Mesenchymal stem cell (in vitro differentiated cells and primary cell): ENCODE results near the gene SLC4A5.

ENCODE experiments used
- DNase-seq: peaks from one replicate; pipeline ENCODE4 v3.0.0-alpha.2; 2013
- H2AFZ ChIP-seq: one replicate; pipeline ENCODE4 v1.6.1; 2013; ENCODE audit warnings: low read depth, mild to moderate bottlenecking, control low read depth, inconsistent platforms, low read length, moderate library complexity
- H2AK5ac ChIP-seq: 2 replicates; pipeline ENCODE4 v1.6.1; 2013; ENCODE audit warnings: low read length, moderate library complexity, mild to moderate bottlenecking, inconsistent platforms; ENCODE audit not compliant: severe bottlenecking
- H2BK120ac ChIP-seq: one replicate; pipeline ENCODE4 v1.6.1; 2013; ENCODE audit warnings: low read depth, mild to moderate bottlenecking, inconsistent platforms, low read length, moderate library complexity
- H2BK12ac ChIP-seq, 2 experiments: one replicate each; pipeline ENCODE4 v1.6.1; 2013; ENCODE audit warnings: inconsistent platforms in 2 of 2, low read length in 2 of 2, mild to moderate bottlenecking in 2 of 2, moderate library complexity in 2 of 2, control low read depth in 1 of 2
- H2BK15ac ChIP-seq: one replicate; pipeline ENCODE4 v1.6.1; 2013; ENCODE audit warnings: mild to moderate bottlenecking, low read depth, inconsistent platforms; ENCODE audit not compliant: poor library complexity, severe bottlenecking
- H2BK5ac ChIP-seq: 2 replicates; pipeline ENCODE4 v1.6.1; 2013; ENCODE audit warnings: low read depth, mild to moderate bottlenecking, low read length, control low read depth, inconsistent platforms; ENCODE audit not compliant: poor library complexity, severe bottlenecking
- H3K14ac ChIP-seq, 2 experiments: one replicate each; pipeline ENCODE4 v1.6.1; 2013; ENCODE audit warnings: inconsistent platforms in 2 of 2, low read length in 2 of 2, control low read depth in 1 of 2, mild to moderate bottlenecking in 1 of 2, moderate library complexity in 1 of 2
- H3K18ac ChIP-seq, 2 experiments: one replicate each; pipeline ENCODE4 v1.6.1; 2013; ENCODE audit warnings: inconsistent platforms in 2 of 2, low read length in 2 of 2, control low read depth in 1 of 2, low read depth in 1 of 2, mild to moderate bottlenecking in 1 of 2
- H3K23ac ChIP-seq, 2 experiments: one replicate each; pipeline ENCODE4 v1.6.1; 2013; ENCODE audit warnings: inconsistent platforms in 2 of 2, low read length in 2 of 2, mild to moderate bottlenecking in 2 of 2, moderate library complexity in 2 of 2, control low read depth in 1 of 2
- H3K27ac ChIP-seq: 2 replicates; pipeline ENCODE4 v1.5.1; 2013; ENCODE audit warnings: mild to moderate bottlenecking, moderate library complexity, low read length, control low read depth, inconsistent platforms; ENCODE audit not compliant: poor library complexity, severe bottlenecking
- H3K27me3 ChIP-seq, 2 experiments: 2 replicates each; pipeline versions ENCODE4 v1.6.1 to v1.7.0; 2013; ENCODE audit warnings: low read length in 2 of 2, mild to moderate bottlenecking in 2 of 2, moderate library complexity in 2 of 2, control low read depth in 1 of 2, inconsistent platforms in 1 of 2; ENCODE audit not compliant: control insufficient read depth in 1 of 2, insufficient read depth in 1 of 2
- H3K36me3 ChIP-seq, 2 experiments: 2 replicates each; pipeline versions ENCODE4 v1.6.1 to v1.7.0; 2013; ENCODE audit warnings: low read length in 2 of 2, control low read depth in 1 of 2, inconsistent platforms in 1 of 2, low read depth in 1 of 2, mild to moderate bottlenecking in 1 of 2; ENCODE audit not compliant: insufficient read depth in 2 of 2, control insufficient read depth in 1 of 2
- H3K4ac ChIP-seq, 2 experiments: one replicate each; pipeline ENCODE4 v1.6.1; 2013; ENCODE audit warnings: inconsistent platforms in 2 of 2, low read length in 2 of 2, mild to moderate bottlenecking in 2 of 2, moderate library complexity in 2 of 2, control low read depth in 1 of 2, low read depth in 1 of 2
- H3K4me1 ChIP-seq: 2 replicates; pipeline ENCODE4 v1.6.1; 2013; ENCODE audit warnings: low read depth, low read length, control low read depth; ENCODE audit not compliant: control insufficient read depth, insufficient read depth
- H3K4me2 ChIP-seq: 2 replicates; pipeline ENCODE4 v1.6.1; 2013; ENCODE audit warnings: low read length, mild to moderate bottlenecking, inconsistent platforms; ENCODE audit not compliant: poor library complexity, severe bottlenecking
- H3K4me3 ChIP-seq, 2 experiments: 2 replicates each; pipeline versions ENCODE4 v1.5.1 to v1.7.0; 2013; ENCODE audit warnings: low read length in 2 of 2, mild to moderate bottlenecking in 2 of 2, control low read depth in 1 of 2, low read depth in 1 of 2; ENCODE audit not compliant: insufficient read depth in 1 of 2
- H3K79me1 ChIP-seq: replicated peaks from 2 replicates; pipeline ENCODE4 v1.6.1; 2013; ENCODE audit warnings: mild to moderate bottlenecking, control low read depth, low read length, inconsistent platforms; ENCODE audit not compliant: poor library complexity, severe bottlenecking
- H3K9ac ChIP-seq: 2 replicates; pipeline ENCODE4 v1.7.0; 2013; ENCODE audit warnings: mild to moderate bottlenecking, low read length, moderate library complexity
- H3K9me3 ChIP-seq: 2 replicates; pipeline ENCODE4 v1.7.0; 2013; ENCODE audit warnings: mild to moderate bottlenecking, low read length; ENCODE audit not compliant: control insufficient read depth
- H4K8ac ChIP-seq: one replicate; pipeline ENCODE4 v1.6.1; 2013; ENCODE audit warnings: inconsistent platforms, mild to moderate bottlenecking, low read length, moderate library complexity
- H4K91ac ChIP-seq: one replicate; pipeline ENCODE4 v1.6.1; 2013; ENCODE audit warnings: mild to moderate bottlenecking, low read length, inconsistent platforms
- WGBS: methylation state at CpG from one replicate; pipeline ENCODE4 v1.1.7; 2013; ENCODE audit warnings: mixed read lengths; 5-methylcytosine and 5-hydroxymethylcytosine counted together

Gene SLC4A5

DNA sequence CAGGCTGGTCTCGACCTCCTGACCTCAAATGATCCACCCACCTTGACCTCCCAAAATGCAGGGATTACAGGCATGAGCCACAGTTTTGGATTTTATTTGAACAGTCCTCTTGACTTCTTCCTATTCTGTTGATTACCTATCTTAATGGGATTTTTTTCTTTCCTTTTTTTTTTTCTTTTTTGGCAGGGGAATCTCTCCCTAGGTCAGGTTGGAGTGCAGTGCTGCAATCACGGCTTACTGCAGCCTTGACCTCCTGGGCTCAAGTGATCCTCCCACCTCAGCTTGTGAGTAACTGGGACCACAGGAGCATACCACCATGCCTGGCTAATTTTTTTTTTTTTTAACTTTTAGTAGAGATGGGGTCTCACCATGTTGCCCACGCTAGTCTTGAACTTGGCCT is 142.0 kb downstream of the SLC4A5 start:
- H3K4me3 ChIP-seq = peak overlapping the region in 1 of 2 experiments; percentile 18
- no peak overlapping the region for H2AFZ ChIP-seq
- H3K4me2 ChIP-seq = no peak overlapping the region
- no peak overlapping the region for H3K27ac ChIP-seq
- no peaks in the 10 kb centered on the region for H3K9me3 ChIP-seq
- no peak overlapping the region for H3K23ac ChIP-seq
- H3K4ac ChIP-seq = no peak overlapping the region
- H2BK15ac ChIP-seq = no peak overlapping the region
- H3K36me3 ChIP-seq = peaks cover 6 to 13% of the 10 kb centered on the region in 2 experiments
- no peak overlapping the region for H3K9ac ChIP-seq
- H3K18ac ChIP-seq = no peak overlapping the region
- H2BK12ac ChIP-seq = no peak overlapping the region
- no peak overlapping the region for H3K14ac ChIP-seq
- H2BK5ac ChIP-seq = no peak overlapping the region
- H3K4me1 ChIP-seq = peaks cover 5% of the 10 kb centered on the region
- no peak overlapping the region for H2BK120ac ChIP-seq
- no peak overlapping the region for H4K91ac ChIP-seq
- H3K79me1 ChIP-seq = no peaks in the 10 kb centered on the region
- H4K8ac ChIP-seq = no peak overlapping the region
- no peaks in the 10 kb centered on the region for H3K27me3 ChIP-seq
- no peak overlapping the region for H2AK5ac ChIP-seq
- no peak for DNase-seq
- WGBS = 100% methylated on average over 1 of the region's 3 CpGs

DNA sequence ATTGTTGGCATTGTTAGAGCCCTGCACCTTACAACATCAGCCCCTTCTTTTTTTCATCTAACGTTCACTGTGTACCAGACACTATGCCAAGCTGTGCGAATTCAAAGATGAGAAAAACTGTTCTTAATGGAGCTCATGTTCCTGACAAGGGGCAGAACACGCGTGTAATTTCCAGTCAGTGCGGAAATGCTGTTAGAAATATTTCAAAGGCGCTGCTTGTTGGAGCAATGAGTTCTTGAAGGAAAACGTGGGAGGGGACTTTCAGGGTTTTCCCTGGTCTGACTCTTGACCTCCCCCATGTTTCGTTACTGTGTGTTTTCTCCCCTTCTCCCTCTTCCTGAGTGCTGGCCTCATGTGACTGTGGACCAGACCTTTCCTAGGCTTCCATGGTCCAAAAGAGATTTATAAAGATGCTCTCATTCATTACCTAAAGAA is 143.3 kb downstream of the SLC4A5 start:
- no peak overlapping the region for H4K91ac ChIP-seq
- H3K18ac ChIP-seq = no peak overlapping the region
- WGBS = 2% methylated on average over 8 of the region's 8 CpGs
- peak; percentile 64 for DNase-seq
- H3K27me3 ChIP-seq = no peaks in the 10 kb centered on the region
- H3K4me1 ChIP-seq = peaks cover 5% of the 10 kb centered on the region
- H3K4ac ChIP-seq = no peak overlapping the region
- no peak overlapping the region for H2BK5ac ChIP-seq
- no peak overlapping the region for H3K14ac ChIP-seq
- H2AK5ac ChIP-seq = no peak overlapping the region
- peak overlapping the region in 1 of 2 experiments; percentile 82 for H3K4me3 ChIP-seq
- H3K79me1 ChIP-seq = no peaks in the 10 kb centered on the region
- H3K9ac ChIP-seq = peak overlapping the region; percentile 93
- peak overlapping the region; percentile 84 for H3K4me2 ChIP-seq
- H3K23ac ChIP-seq = no peak overlapping the region
- H3K9me3 ChIP-seq = no peaks in the 10 kb centered on the region
- H2BK15ac ChIP-seq = no peak overlapping the region
- no peak overlapping the region for H4K8ac ChIP-seq
- H3K36me3 ChIP-seq = peaks cover 6 to 9% of the 10 kb centered on the region in 2 experiments
- H2BK120ac ChIP-seq = no peak overlapping the region
- H3K27ac ChIP-seq = no peak overlapping the region
- H2BK12ac ChIP-seq = no peak overlapping the region
- no peak overlapping the region for H2AFZ ChIP-seq

DNA sequence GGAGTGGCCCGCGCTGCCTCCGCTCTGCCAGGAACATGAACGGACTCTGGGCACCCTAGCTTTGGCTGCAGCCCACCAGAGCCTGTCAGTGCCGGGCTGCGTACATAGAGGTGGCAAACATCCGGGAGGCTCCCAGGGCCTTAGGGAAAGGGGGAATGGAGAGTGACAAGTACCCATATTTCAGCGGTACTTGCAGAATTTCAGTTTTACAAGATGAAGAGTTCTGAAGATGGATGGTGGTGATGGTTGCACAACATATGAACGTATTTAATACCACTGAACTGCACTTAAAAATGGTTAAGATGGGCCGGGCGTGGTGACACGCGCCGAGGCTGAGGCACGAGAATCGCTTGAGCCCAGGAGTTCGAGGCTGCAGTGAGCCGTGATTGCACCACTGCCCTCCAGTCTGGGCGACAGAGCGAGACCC is 143.9 kb downstream of the SLC4A5 start:
- Histone ChIP-seq H3K9ac (peak overlapping the region; percentile 93), H3K36me3 (peaks cover 2 to 4% of the 10 kb centered on the region in 2 experiments), H3K23ac (no peak overlapping the region), H3K4me2 (peak overlapping the region; percentile 84), H2BK5ac (no peak overlapping the region), H2AFZ (no peak overlapping the region), H4K91ac (no peak overlapping the region), H2AK5ac (no peak overlapping the region), H3K79me1 (no peaks in the 10 kb centered on the region), H2BK120ac (no peak overlapping the region), H3K4ac (peak overlapping the region in 1 of 2 experiments; percentile 46), H3K18ac (no peak overlapping the region), H3K14ac (no peak overlapping the region), H3K4me3 (peak overlapping the region; percentile 69 to 82), H2BK12ac (no peak overlapping the region), H4K8ac (peak overlapping the region; percentile 7), H2BK15ac (no peak overlapping the region), H3K27me3 (no peaks in the 10 kb centered on the region), H3K27ac (peak overlapping the region; percentile 55), H3K9me3 (no peaks in the 10 kb centered on the region), H3K4me1 (peaks cover 5% of the 10 kb centered on the region)
- no peak for DNase-seq
- WGBS = 2% methylated on average over 11 of the region's 20 CpGs

DNA sequence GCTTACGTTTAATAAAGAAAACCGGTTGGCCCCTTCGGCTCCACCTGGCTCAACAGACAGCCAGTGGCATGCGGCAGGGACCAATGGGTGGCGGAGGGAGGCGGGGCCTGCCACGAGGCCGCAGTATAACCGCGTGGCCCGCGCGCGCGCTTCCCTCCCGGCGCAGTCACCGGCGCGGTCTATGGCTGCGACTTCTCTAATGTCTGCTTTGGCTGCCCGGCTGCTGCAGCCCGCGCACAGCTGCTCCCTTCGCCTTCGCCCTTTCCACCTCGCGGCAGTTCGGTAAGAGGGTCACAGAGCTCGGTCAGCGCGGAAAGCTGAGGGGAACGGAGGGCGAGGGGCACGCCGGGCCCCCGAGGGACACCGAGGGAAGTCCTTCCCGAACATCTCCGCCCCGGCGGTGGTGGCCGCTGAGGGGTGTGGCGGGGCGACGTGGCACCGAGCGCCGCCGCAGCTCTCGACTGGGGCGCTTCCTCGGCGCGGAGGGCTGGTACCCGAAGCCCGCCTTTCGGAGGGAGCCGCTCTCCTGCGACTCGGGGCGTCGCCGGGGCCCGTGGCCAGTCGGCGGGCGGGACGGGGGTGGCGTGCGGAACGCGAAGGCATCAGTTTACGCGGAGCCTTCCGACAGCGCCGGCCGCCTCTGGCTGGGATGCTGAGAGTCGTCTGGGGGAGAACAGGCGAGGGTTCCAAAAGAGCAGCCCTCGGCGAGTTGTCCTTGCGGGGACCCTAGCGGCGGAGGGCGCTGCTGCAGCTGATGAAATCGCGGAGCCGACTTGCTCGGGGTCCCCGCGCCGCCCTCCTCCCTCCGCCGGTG is 144.5 kb downstream of the SLC4A5 start, which contains the start of gene MTHFD2:
Gene MTHFD2, plus strand, starts transcription at position 155 of the 814 bp plus-strand sequence. Its CDS starts 27 bp downstream, at position 182.
- H2BK120ac ChIP-seq = peak within 1 kb of the TSS; percentile 66
- peak within 1 kb of the TSS in 1 of 2 experiments; percentile 12 for H3K14ac ChIP-seq
- H2AK5ac ChIP-seq = no peak within 1 kb of the TSS
- peak within 1 kb of the TSS; percentile 67 for H4K91ac ChIP-seq
- peak within 1 kb of the TSS; percentile 68 for H2AFZ ChIP-seq
- H2BK5ac ChIP-seq = peak within 1 kb of the TSS; percentile 4
- peak; percentile 99 for DNase-seq
- H2BK15ac ChIP-seq = peak within 1 kb of the TSS; percentile 92
- peaks cover 5% of the 10 kb centered on the region for H3K4me1 ChIP-seq
- H3K36me3 ChIP-seq = peaks cover 2 to 4% of the 10 kb centered on the region in 2 experiments
- H3K27ac ChIP-seq = peak within 1 kb of the TSS; percentile 58
- peak within 1 kb of the TSS; percentile 93 for H3K9ac ChIP-seq
- H3K9me3 ChIP-seq = no peaks in the 10 kb centered on the region
- peak within 1 kb of the TSS; percentile 69 to 82 for H3K4me3 ChIP-seq
- peak within 1 kb of the TSS in 1 of 2 experiments; percentile 90 for H3K23ac ChIP-seq
- H3K79me1 ChIP-seq = no peaks in the 10 kb centered on the region
- H3K27me3 ChIP-seq = no peaks in the 10 kb centered on the region
- H4K8ac ChIP-seq = peak within 1 kb of the TSS; percentile 81
- WGBS = under 1% methylated on average over 92 of the region's 96 CpGs
- peak within 1 kb of the TSS; percentile 79 to 90 for H3K4ac ChIP-seq
- no peak within 1 kb of the TSS for H2BK12ac ChIP-seq
- H3K18ac ChIP-seq = peak within 1 kb of the TSS; percentile 86 to 92
- peak within 1 kb of the TSS; percentile 84 for H3K4me2 ChIP-seq
